CD4-positive, alpha-beta T cell treated with Interleukin-15 for 1 hour (primary cell): ENCODE measurements around the gene ANGPTL4.
"Not testable (repeated sequence)": the region's sequence is repeated elsewhere in the genome, so short reads cannot be mapped to it uniquely, and the experiment has no call there.

ENCODE experiments used
- DNase-seq: peaks from one replicate; pipeline ENCODE4 v3.0.0-alpha.2; 2020

ANGPTL4 gene

DNA sequence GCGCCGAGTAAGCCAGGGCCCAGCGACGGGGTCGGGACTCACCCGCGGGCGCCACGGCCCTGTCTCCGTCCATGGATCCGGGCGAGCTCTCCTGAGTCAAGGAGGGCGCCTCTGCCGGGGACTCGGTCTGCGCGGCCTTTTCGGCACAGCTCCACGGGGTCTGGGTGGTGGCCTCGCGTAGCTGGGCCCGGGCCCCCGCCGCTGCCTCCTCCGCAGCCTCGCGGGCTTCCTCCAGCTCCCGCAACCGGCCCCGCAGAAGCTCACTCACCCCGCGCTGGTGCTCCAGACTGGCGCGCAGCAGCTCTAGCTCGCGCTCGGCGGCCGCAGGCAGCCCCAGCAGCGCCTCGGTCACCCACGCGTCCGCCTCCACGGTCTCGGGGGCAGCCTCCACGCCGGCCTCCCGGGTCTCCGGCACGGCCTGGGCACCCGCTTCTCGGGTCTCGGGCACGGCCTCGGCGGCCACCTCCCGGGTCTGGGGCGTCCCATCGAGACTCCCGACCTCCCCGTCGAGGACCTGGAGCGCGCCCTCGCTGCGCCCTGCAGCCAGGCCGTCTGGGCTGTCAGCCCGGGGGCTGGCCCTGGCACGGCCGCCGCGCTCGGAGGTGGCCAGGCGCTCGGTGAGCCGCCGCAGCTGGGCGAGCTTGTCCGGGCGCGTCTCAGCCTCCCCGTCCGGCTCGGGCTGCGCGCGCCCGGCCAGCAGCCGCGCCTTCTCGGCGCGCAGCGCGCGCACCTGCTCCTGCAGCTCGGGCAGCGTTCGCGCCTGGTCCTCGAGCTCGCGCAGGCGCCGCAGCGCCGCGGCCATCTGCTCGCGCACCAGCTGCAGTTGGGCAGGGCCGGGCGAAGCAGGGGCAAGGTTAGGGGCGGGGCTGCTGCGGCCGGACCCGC is 29.3 kb upstream of the ANGPTL4 start:
- DNase-seq: peak; percentile 39

- DNase-seq: peak; percentile 30
Observed at GRCh38 chr19:8335343-8336071, 28.4 kb upstream of the ANGPTL4 start.

- DNase-seq: no peak
Observed at GRCh38 chr19:8336072-8336569, 27.8 kb upstream of the ANGPTL4 start.

- DNase-seq: no peak
Observed at GRCh38 chr19:8336660-8337059, 27.3 kb upstream of the ANGPTL4 start.

DNA sequence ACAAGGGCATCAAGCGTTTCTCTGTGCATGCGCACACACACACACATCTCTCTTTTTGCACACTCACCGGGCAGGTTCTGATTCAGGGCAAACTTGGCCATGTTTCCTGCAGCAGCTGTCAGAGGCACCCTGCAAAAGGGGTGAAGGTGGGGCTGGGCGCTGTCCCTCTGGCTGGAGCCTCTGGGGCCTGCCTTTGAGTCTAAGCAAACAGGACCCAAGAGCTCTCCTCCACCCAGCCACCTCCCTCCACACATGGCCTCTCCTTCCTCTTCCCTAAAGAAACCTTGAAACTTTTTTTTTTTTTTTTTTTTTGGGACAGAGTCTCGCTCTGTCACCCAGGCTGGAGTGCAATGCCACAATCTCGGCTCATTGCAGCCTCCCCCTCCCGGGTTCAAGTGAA is 26.2 kb upstream of the ANGPTL4 start:
- DNase-seq: no peak

- no peak for DNase-seq
Observed at GRCh38 chr19:8338835-8339234, 25.1 kb upstream of the ANGPTL4 start.

DNA sequence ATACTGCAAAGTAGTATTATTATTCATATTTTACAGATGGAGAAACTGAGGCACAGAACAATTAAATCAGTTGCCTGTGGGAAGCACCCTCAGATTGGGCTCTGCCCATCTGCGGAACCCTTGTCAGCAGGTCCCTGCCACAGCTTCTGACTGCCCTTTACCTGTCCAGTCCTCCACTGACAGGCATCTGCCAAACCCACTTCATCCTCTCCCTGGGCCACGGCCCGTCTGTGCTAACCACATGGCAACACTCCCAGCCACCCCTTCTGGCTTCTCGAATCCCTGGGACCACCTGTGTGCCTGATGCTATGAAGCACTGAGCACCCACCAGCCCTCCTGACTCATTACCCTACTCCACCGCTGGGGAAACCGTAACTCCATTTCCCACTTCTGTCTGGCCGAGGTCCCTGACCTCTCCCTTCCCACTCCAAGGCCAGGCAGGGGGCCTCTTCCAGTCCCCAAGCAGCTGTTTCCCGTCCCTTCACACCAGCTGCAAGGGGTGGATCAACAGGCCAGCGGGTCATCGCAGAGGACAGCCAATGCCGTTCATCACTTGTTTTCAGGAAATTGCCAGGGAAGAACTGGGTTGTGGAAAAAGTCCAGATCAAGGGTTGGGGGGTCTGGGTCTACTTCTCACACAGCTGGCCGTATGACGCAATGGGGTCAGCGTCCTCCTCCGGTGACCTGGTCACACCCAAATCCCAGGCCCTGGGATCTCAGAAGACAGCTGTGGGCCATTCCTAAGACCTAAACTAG is 23.4 kb upstream of the ANGPTL4 start:
- no peak for DNase-seq

DNA sequence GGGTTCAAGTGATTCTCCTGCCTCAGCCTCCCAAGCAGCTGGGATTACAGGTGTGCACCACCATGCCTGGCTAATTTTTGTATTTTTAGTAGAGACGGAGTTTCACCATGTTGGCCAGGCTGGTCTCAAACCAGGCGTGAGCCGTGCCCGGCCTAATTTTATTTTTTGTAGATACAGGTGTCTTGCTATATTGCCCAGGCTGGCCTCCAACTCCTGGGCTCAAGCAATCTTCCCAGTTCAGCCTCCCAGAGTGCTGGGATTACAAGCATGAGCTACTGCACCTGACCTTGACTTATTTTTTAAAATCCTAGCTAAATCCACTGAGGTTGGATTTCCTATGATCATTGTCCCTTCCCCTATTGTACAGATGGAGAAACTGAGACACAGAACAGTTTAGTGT is 22.5 kb upstream of the ANGPTL4 start:
- DNase-seq: not testable (repeated sequence)

GRCh38 chr19:8342316-8342683 is 21.7 kb upstream of the ANGPTL4 start:
- DNase-seq: no peak

GRCh38 chr19:8342684-8343482 is 21.1 kb upstream of the ANGPTL4 start, which contains the start of gene KANK3:
Gene KANK3, minus strand, starts transcription at chr19:8343262. Its CDS starts 5,434 bp downstream, at chr19:8337828.
- peak; percentile 94 for DNase-seq

- DNase-seq: no peak
Observed at GRCh38 chr19:8343483-8343844, 20.5 kb upstream of the ANGPTL4 start.

GRCh38 chr19:8349629-8350372 is 14.2 kb upstream of the ANGPTL4 start:
- not testable (repeated sequence) for DNase-seq

- DNase-seq: no peak
Observed at GRCh38 chr19:8352134-8352827, 11.7 kb upstream of the ANGPTL4 start.

- DNase-seq: not testable (repeated sequence)
Observed at GRCh38 chr19:8352845-8353244, 11.1 kb upstream of the ANGPTL4 start.

DNA sequence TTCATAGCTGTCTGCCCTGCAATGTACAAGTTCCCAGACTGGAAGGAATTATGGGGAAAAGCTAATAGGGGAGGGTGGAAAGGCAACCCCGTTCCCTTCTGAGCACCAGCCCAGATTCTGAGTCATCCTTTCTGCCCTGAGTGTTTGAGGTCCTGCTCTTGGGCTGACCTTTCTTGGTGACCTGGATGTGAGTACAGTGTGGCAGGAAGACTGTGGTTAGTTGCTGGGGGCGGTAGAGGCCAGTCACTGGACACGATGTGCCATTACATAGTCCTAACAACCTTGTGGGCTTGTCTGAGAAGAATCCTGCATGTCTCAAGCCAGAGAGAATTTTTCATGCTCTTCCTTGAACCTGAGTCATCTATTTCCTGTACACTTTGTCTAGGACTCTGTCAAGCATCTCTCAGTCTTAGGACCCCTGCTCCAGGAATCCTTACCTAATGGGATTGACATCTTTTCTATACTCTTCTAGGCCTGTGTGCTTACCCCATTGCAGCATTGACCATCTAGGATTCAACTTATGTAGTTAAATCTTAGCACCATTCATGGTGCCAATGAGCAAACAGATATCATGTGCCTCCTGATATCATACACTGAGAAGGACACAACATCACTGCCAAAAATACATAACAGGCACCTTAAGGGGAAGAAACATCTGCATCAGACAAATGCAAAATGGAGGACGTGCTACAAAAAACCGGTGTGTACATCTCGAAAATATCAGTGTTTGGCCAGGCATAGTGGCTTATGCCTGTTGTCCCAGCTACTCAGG is 8.1 kb upstream of the ANGPTL4 start:
- peak; percentile 21 for DNase-seq

DNA sequence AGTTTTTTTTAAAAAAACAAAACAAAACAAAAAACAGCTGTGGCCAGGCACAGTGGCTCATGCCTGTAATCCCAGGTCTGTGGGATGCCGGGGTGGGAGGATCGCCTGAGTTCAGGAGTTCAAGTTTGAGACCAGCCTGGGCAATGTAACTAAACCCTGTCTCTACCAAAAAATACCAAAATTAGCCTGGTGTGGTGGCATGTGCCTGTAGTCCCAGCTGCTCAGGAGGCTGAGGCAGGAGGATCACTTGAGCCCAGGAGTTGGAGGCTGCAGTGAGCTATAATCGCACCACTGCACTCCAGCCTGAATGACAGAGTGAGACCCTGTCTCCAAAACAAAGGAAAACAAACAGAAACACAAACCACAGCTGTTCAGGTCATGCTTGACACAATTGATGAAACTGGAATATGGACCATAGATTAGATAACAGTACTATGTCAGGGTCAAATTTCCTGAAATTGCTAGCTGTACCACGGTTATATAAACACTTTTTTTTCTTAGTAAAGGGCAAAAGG is 6.9 kb upstream of the ANGPTL4 start:
- no peak for DNase-seq

DNA sequence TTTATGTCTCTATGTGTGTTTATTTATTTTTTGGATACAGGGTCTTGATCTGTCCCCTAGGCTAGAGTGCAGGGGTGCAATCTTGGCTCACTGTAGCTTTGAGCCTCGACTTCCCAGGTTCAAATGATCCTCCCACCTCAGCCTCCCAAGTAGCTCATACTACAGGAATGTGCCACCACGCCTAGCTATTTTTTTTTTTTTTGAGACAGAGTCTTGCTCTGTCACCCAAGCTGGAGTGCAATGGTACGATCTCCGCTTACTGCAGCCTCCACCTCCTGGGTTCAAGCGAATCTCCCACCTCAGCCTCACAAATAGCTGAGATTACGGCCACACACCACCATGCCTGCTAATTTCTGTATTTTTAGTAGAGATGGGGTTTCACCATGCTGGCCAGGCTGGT is 5.0 kb upstream of the ANGPTL4 start:
- no peak for DNase-seq

DNA sequence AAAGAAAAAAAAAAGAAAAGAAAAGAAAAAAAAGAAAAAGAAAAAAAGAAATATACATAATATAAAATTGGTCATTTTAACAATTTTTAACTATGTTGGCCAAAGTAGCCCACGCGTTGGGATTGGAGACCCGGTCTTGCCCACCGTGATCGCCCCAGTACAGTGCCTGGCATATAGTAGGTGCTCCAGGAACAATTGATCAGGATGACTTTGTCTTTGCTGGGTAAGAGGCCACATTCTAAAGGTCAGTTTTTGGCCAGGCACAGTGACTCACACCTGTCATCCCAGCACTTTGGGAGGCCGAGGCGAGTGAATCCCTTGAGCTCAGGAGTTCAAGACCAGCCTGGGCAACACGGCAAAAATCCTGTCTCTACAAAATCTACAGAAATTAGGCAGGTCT is 3.8 kb upstream of the ANGPTL4 start:
- no peak for DNase-seq

GRCh38 chr19:8361921-8362793 is 1.8 kb upstream of the ANGPTL4 start:
- DNase-seq: no peak
